ENCODE results near the gene PRTG.
"Not testable (repeated sequence)": the region's sequence is repeated elsewhere in the genome, so short reads cannot be mapped to it uniquely, and the experiment has no call there.

PRTG gene

GRCh38 chr15:55742927-55743728, at the start of gene PRTG:
TSS of gene PRTG (minus strand) at chr15:55743152. CDS start at chr15:55742931, 221 bp downstream.
- no peak for DNase-seq

DNA sequence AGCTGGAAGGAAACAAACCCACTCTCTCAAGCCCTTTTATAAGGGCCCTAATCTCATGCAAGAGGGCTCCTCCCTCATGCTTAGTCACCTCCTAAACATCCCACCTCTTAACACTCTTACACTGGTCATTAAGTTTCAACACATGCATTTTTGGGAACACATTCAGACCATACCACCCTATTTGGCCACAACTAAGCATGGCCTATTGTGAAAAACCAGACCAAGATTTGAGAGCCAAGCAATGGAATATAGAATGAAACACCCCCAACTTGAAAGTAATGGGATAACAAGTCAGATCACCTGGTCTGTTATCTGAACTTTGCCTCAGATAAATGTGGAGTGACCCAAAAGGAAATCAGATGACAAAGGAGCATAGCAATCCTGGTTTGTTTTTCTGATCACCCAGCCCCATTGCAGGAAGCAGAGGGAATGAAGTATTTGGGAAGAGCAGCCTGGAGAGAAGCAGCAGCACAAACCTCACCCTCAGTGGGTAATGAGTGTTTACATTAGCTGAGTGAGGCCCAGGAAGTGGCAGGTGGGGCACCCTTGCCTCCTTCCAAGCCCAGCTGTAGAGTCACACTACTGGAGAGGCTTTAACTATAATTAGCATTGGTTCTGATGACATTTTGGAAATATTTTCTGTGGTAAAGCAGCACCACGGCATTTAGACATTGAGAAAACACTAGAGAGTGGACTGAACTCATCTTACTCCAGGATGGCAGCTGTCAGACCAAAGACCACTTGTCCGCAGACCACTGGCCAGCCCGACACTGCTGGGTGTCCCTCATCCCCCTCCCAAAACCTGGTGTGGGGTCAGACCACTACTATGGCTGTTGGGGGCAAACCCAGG, 48.8 kb upstream of the PRTG start:
- DNase-seq = no peak

- DNase-seq = no peak
These were observed 46.2 kb upstream of the PRTG start for GRCh38 chr15:55789066-55789660.

DNA sequence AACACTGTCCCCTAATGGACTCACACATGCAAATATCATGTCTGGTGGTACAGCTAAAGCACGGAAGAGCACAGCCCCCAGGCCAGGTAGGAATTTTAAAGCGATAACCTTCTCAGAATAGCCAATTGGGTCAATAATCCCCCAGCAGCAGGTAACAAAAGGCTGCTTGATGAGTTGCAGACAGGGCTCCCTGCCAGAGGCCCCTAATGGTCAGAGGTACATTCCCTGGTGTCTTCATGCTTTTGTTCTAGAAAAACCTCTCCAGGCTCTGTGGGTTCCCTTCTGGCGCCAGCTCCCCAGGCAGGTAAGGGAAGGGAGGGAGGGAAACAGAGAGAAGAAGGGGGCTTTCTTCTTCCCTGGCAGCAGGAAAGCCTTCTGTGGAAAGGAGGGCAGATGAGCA, 43.4 kb upstream of the PRTG start:
- DNase-seq = no peak

- DNase-seq = not testable (repeated sequence)
These were observed 42.6 kb upstream of the PRTG start for GRCh38 chr15:55785593-55785992.

DNA sequence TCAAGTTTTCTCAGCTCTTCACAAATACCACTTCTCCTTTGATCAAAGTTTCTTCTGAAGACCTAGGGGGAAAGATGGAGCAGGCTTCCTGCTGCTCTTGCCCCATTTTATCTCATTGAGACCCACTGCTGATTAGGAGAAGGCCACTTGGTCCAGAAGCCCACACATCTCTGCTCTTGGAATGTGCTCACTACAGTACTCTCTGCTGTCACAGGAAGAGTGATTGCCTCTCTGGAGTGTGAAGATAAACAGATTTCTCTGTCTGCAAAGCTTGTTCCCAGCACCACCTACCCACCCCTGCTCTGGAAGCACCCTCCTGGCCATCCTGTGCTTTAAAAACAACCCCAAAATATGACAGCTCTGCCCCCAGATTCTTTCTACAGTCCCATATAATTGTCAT, 41.3 kb upstream of the PRTG start:
- DNase-seq = no peak

- no peak for DNase-seq
These were observed 39.9 kb upstream of the PRTG start for GRCh38 chr15:55782901-55783300.

- no peak for DNase-seq
These were observed 37.3 kb upstream of the PRTG start for GRCh38 chr15:55780292-55780691.

DNA sequence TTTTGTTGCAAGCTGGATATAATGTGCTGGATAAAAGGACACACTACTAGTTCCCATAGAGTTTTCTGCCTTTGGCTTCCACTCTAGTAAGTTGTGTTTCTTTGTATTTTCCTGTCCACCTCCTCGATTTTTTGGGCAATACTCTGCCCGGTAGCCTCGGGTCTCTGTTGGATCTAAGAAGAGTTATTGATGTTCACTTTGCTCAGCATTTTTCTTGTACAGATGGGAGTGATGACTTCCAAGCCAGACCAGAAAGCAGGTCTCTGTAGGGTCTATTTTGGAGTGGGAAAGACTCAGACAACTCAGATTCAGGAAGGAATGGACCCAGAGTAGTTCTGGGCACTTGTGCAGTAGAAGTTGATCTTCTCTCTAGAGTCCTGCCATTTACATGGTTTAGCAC, 36.0 kb upstream of the PRTG start:
- DNase-seq = no peak

DNA sequence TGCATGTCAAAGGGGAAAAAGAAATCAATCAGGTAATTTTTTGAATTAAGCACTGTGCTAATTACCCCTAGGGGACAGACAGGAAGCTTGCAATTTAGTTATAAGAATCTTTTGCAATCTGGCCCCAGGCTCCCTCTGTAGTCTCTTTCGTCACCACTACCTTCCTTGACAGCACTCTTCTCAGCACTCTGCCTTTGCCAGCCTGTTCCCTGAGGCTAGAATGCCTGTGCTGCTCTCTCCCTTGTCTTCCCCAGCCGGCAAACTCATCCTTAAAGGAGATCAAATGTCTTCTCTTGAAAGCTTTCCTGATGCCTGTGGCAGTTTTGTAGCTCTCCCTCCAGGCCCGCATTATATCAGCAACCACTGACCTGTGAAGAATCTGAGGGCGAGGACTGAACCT, 32.4 kb upstream of the PRTG start:
- DNase-seq = no peak

- peak; percentile 47 to 50 for DNase-seq
These were observed 31.4 kb upstream of the PRTG start for GRCh38 chr15:55774113-55774970.

DNA sequence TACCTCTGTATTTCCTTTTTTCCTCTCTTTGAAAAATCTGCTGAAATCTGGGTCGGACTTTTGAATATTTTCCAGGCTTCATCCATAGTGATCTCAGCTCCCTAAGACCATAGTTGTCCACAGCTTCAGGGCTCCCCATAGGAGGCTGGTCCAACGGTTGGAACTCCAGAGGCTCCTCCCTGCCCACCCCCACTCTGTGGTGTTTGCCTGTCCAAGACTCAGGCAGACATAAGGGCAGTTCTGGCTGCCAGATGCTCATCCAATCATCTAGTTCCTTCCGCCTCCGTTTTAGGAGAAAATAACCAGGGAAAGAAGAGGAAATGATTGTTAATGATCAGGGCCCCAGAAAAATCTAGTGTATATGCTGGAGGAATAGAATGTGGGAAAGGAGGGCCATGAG, 27.9 kb upstream of the PRTG start:
- DNase-seq = no peak

GRCh38 chr15:55770261-55770660, 27.3 kb upstream of the PRTG start:
- DNase-seq = no peak

DNA sequence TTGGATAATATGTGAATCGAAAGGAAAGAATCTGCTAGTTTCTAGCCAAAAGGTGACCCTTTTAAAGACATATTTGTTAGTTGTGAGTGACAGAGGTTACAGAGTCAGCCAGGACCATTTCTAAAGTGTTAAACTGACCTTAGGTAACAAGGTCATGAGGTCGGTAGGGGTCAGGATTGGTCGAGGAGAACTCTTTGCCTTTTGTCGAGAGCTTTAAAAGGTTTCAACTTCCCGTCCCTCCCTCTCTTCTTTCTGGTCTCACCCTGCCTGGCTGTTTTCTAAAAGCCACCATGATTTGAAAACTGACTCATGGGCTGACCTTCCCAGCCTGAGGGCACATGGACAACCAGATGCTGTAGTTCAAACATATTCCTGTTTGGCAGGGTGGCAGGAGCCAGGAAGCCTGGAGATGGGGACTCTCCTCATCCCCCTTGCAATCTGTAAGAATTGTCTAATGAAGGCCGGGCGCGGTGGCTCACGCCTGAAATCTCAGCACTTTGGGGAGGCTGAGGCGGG, 25.8 kb upstream of the PRTG start:
- no peak for DNase-seq

- DNase-seq = no peak
These were observed 23.7 kb upstream of the PRTG start for GRCh38 chr15:55766676-55767075.

- DNase-seq = no peak
These were observed 21.4 kb upstream of the PRTG start for GRCh38 chr15:55764398-55764797.

DNA sequence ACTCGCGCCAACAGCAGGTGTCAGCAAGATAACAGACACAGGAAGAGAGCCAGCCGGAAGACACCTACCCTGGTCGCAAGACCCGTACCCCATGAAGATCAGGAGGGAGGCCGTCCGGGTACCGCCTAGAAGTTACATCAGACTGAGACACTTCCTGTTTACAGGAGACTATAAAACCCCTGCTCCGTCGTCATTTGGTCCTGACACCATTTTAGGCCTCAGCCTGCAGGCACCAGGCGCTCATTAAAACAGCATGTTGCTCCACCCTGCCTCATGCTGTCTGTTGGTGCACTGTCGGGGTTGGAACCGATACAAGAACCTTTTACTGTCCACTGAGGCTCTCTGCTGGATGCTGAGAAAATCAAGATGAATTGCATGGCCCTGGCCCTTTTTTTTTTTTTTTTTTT, 15.6 kb upstream of the PRTG start:
- DNase-seq = no peak

- not testable (repeated sequence) for DNase-seq
These were observed 10.5 kb upstream of the PRTG start for GRCh38 chr15:55753433-55753832.

- no peak for DNase-seq
These were observed 7.8 kb upstream of the PRTG start for GRCh38 chr15:55750706-55751105.

GRCh38 chr15:55743729-55744655, 1.0 kb upstream of the PRTG start:
- DNase-seq = no peak

DNA sequence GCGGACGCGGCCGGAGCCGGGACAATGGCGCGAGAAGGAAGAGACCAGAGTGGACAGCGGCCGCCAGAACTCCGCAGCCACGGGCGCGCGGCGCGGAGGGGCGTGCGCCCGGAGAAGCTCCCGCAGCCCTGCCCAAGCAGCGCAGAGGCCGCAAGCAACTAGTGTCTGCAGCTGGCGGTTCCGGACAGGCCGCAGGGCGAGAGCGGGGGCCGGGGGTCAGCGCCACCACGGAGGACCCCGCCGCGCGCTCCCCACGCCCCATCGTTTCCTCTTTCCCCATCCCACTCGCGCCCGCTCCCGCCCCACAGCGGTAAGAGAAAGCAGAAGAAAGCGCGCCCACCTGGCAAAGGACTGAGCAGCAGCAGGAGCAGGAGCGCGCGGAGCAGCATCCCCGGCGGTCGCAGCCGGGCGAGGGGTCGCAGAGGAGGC, 440 bp downstream of the PRTG start:
- peak; percentile 12 to 14 for DNase-seq

All from Kasumi-1 (cell line).